OCI-LY1 (cell line): Measurements from ENCODE around the gene PUS10.

Experiments
- H2AFZ ChIP-seq: fragments of 200-600 bp; sonication (generic), shearing (Covaris generic); 2 replicates; pipeline ENCODE4 v1.6.0; 2014; ENCODE audit warnings: antibody characterized with exemption, mild to moderate bottlenecking, low read length
- H3F3A ChIP-seq: fragments of 200-600 bp; sonication (generic), shearing (Covaris generic); 2 replicates; pipeline ENCODE4 v1.6.0; 2014; ENCODE audit warnings: mild to moderate bottlenecking, antibody characterized with exemption, low read length, moderate library complexity; ENCODE audit not compliant: insufficient read depth
- H3K27ac ChIP-seq: fragments of 200-600 bp; sonication (generic); 2 replicates; pipeline ENCODE4 v1.5.1; 2014; ENCODE audit warnings: low read length, mixed run types, mild to moderate bottlenecking, low read depth; ENCODE audit not compliant: poor library complexity, severe bottlenecking
- H3K27me3 ChIP-seq: fragments of 200-600 bp; sonication (generic); 2 replicates; pipeline ENCODE4 v1.6.0; 2014; ENCODE audit warnings: antibody characterized with exemption, mild to moderate bottlenecking, low read length, moderate library complexity; ENCODE audit not compliant: insufficient read depth
- H3K36me3 ChIP-seq: fragments of 200-600 bp; sonication (generic); 2 replicates; pipeline ENCODE4 v1.6.1; 2014; ENCODE audit warnings: mild to moderate bottlenecking, antibody characterized with exemption, low read length, moderate library complexity, mixed read lengths; ENCODE audit not compliant: insufficient read depth
- H3K4me1 ChIP-seq: fragments of 200-600 bp; sonication (generic); 2 replicates; pipeline ENCODE4 v1.5.1; 2014; ENCODE audit warnings: mild to moderate bottlenecking, low read length, moderate library complexity; ENCODE audit not compliant: insufficient read depth, severe bottlenecking
- H3K4me2 ChIP-seq: fragments of 200-600 bp; sonication (generic), shearing (Covaris generic); 2 replicates; pipeline ENCODE4 v1.6.1; 2014; ENCODE audit warnings: low read length
- H3K4me3 ChIP-seq: fragments of 200-600 bp; sonication (generic); 2 replicates; pipeline ENCODE4 v1.5.1; 2014; ENCODE audit warnings: low read length, low read depth, mild to moderate bottlenecking, mixed read lengths; ENCODE audit not compliant: poor library complexity, severe bottlenecking
- H3K79me2 ChIP-seq: fragments of 200-600 bp; shearing (Covaris generic); 2 replicates; pipeline ENCODE4 v1.6.1; 2016; ENCODE audit warnings: mixed run types, low read length, mixed read lengths; ENCODE audit not compliant: insufficient read depth
- H3K9ac ChIP-seq: fragments of 200-600 bp; sonication (generic), shearing (Covaris generic); 2 replicates; pipeline ENCODE4 v1.6.1; 2014; ENCODE audit warnings: mild to moderate bottlenecking, low read length, mixed read lengths
- H3K9me2 ChIP-seq: fragments of 200-600 bp; sonication (generic), shearing (Covaris generic); 2 replicates; pipeline ENCODE4 v1.6.1; 2014; ENCODE audit warnings: low read depth, mild to moderate bottlenecking, low read length, mixed read lengths
- H3K9me3 ChIP-seq: fragments of 200-600 bp; shearing (Covaris generic); 2 replicates; pipeline ENCODE4 v1.6.1; 2014; ENCODE audit warnings: low read length, mixed read lengths
- H4K20me1 ChIP-seq: fragments of 200-600 bp; sonication (generic), shearing (Covaris generic); 2 replicates; pipeline ENCODE4 v1.6.0; 2016; ENCODE audit warnings: mild to moderate bottlenecking, low read length; ENCODE audit not compliant: insufficient read depth
- CTCF ChIP-seq: fragments of 200-600 bp; sonication (generic), shearing (Covaris generic); IDR thresholded peaks from 2 replicates; pipeline ENCODE4 v1.5.1; 2017; ENCODE audit warnings: mild to moderate bottlenecking, antibody characterized with exemption, low read length, moderate library complexity, mixed read lengths
- EZH2 ChIP-seq: fragments of 200-600 bp; sonication (generic), shearing (Covaris generic); IDR thresholded peaks from 2 replicates; pipeline ENCODE4 v1.8.0; 2017; ENCODE audit warnings: borderline replicate concordance, mixed run types, mild to moderate bottlenecking, antibody characterized with exemption, low read length, moderate library complexity, mixed read lengths

The PUS10 gene

GRCh38 chr2:60976256-60976850, 41.7 kb downstream of the PUS10 start:
- H2AFZ ChIP-seq, result no peak overlapping the region
- H4K20me1 ChIP-seq, result no peaks in the 10 kb centered on the region
- H3K9ac ChIP-seq, result no peak overlapping the region
- H3K4me2 ChIP-seq, result no peak overlapping the region
- H3K4me1 ChIP-seq, result peaks cover 79% of the 10 kb centered on the region
- no peaks in the 10 kb centered on the region for H3K36me3 ChIP-seq
- H3K9me2 ChIP-seq, result no peaks in the 10 kb centered on the region
- peaks cover 6% of the 10 kb centered on the region for H3F3A ChIP-seq
- H3K27me3 ChIP-seq, result no peaks in the 10 kb centered on the region
- TF ChIP-seq CTCF, result no peak
- no peak for TF ChIP-seq EZH2
- no peaks in the 10 kb centered on the region for H3K9me3 ChIP-seq
- no peaks in the 10 kb centered on the region for H3K79me2 ChIP-seq
- H3K27ac ChIP-seq, result peak overlapping the region; percentile 66
- no peak overlapping the region for H3K4me3 ChIP-seq

GRCh38 chr2:60974652-60975051, 43.4 kb downstream of the PUS10 start:
- TF ChIP-seq EZH2, result no peak
- TF ChIP-seq CTCF, result no peak
- H4K20me1 ChIP-seq, result no peaks in the 10 kb centered on the region
- H3K9ac ChIP-seq, result no peak overlapping the region
- peaks cover 80% of the 10 kb centered on the region for H3K4me1 ChIP-seq
- no peaks in the 10 kb centered on the region for H3K79me2 ChIP-seq
- no peak overlapping the region for H3K4me2 ChIP-seq
- H3K36me3 ChIP-seq, result no peaks in the 10 kb centered on the region
- peak overlapping the region; percentile 94 for H3K27ac ChIP-seq
- no peak overlapping the region for H2AFZ ChIP-seq
- peaks cover 6% of the 10 kb centered on the region for H3F3A ChIP-seq
- no peaks in the 10 kb centered on the region for H3K9me2 ChIP-seq
- no peaks in the 10 kb centered on the region for H3K27me3 ChIP-seq
- H3K4me3 ChIP-seq, result no peak overlapping the region
- H3K9me3 ChIP-seq, result no peaks in the 10 kb centered on the region

GRCh38 chr2:60973705-60974104, 44.4 kb downstream of the PUS10 start:
- H3K27ac ChIP-seq, result peak overlapping the region; percentile 94
- H3K4me2 ChIP-seq, result peak overlapping the region; percentile 89; the same call in 1 of the 2 replicates
- no peaks in the 10 kb centered on the region for H3K36me3 ChIP-seq
- no peaks in the 10 kb centered on the region for H3K79me2 ChIP-seq
- H3K9me3 ChIP-seq, result no peaks in the 10 kb centered on the region
- peak overlapping the region; percentile 50 for H3K4me3 ChIP-seq
- H4K20me1 ChIP-seq, result no peaks in the 10 kb centered on the region
- H3F3A ChIP-seq, result peaks cover 6% of the 10 kb centered on the region
- H3K27me3 ChIP-seq, result no peaks in the 10 kb centered on the region
- no peaks in the 10 kb centered on the region for H3K9me2 ChIP-seq
- H2AFZ ChIP-seq, result no peak overlapping the region
- TF ChIP-seq EZH2 (no peak), CTCF (no peak)
- peaks cover 80% of the 10 kb centered on the region for H3K4me1 ChIP-seq
- peak overlapping the region; percentile 62; the same call in 1 of the 2 replicates for H3K9ac ChIP-seq
